Measurements from ENCODE around the gene ADGRE2.

The ADGRE2 gene

DNA sequence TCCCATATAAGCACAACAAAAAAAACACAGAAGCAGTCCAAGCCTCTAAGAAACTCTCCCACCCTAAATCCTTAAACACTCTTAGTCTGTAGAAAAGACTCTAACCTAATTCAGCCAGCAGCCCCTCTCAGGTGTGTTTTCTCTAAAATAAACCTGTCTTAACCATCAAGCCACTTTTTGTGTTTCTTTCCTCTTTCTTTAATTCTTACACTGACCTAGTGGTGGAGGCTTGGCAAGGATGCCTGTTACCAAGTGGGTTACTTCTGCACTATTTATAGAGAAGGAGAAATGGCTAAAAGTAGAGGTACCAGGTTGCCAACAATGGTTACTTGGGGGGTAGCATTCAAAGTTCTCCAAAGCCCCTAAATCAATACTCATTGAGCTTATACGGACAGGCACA lies 44.8 kb downstream of the ADGRE2 start:
- DNase-seq (ENCODE audit: low spot score), result no peak

GRCh38 chr19:14732510-14732909 lies 45.9 kb downstream of the ADGRE2 start:
- no peak for DNase-seq (ENCODE audit: low spot score)

DNA sequence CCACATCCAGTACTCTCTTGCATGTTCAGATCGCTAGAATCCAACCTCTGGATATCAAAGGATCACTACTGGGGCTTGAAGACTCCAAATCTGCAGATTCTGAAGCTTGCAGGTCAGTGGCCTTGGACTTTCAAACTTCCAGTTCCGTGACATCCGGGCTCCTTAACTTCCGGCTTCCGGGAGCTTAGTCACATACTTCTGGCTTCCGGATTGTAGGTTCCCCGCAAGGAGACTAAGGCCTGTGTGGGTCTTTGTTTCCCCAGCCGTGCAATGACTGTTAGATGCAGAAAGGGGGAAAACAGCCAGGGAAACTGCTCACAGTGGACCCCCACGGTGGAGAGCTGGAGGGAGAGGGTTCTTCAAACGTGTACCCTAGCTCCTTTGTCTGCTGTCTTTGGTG lies 47.2 kb downstream of the ADGRE2 start:
- no peak for DNase-seq (ENCODE audit: low spot score)

GRCh38 chr19:14728595-14728994 lies 49.8 kb downstream of the ADGRE2 start:
- no peak for DNase-seq (ENCODE audit: low spot score)

GRCh38 chr19:14722127-14722526 lies 56.2 kb downstream of the ADGRE2 start:
- DNase-seq (ENCODE audit: low spot score), result no peak

DNA sequence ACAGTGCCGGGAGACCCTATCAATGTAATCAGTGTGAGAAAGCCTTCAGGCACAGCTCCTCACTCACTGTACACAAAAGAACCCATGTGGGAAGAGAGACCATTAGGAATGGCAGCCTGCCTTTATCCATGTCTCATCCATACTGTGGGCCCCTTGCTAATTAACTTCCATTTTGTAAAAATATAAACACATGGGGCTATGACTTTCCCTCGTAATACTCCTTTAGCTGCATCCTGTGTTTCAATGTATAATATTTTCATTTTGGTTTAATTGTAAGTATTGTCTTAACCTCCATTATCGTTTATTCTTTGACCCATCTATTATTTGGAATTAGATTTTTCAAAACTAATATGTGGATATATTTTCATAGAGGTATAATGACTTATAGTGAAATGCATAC lies 59.2 kb downstream of the ADGRE2 start:
- DNase-seq (ENCODE audit: low spot score), result no peak

- no peak for DNase-seq (ENCODE audit: low spot score)
Observed at GRCh38 chr19:14718522-14719116, 59.7 kb downstream of the ADGRE2 start.

DNA sequence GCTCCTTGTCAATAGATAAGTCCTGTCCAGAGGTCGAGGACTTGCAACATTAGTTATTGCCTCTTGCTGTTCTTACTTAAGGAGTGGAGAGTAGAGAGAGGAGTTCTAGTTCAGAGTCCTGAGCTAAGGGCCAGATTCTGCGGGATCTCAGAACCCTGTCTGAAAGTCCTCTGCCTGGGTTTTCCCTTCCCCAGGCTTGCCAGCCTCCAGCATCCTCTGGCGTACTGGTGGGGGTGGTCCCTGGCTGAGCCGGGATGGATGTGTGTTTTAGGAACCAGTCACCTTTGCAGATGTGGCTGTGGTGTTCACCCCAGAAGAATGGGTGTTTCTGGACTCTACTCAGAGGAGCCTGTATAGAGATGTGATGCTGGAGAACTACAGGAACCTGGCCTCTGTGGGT lies 62.5 kb downstream of the ADGRE2 start:
- DNase-seq (ENCODE audit: low spot score), result no peak

- no peak for DNase-seq (ENCODE audit: low spot score)
Observed at GRCh38 chr19:14704450-14704849, 73.9 kb downstream of the ADGRE2 start.

DNA sequence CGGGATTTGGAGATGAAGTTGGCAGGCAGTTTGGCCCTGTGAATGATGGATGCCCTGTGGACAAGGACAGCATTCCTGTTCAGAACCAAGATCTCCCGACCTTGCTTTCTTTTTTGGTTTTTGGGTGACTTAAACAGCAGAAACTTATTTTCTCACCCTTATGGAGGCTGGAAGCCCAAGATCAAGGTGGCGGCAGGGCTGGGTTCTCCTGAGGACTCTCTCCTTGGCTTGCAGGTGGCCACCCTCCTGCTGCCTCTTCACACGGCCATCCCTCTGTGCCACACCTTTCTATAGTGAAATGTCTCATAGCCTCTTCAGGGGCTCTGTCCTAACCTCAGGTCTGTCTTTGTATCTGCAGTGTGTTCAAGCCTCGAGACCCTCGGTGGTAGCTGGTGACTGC lies 74.5 kb downstream of the ADGRE2 start:
- DNase-seq (ENCODE audit: low spot score), result no peak

- no peak for DNase-seq (ENCODE audit: low spot score)
Observed at GRCh38 chr19:14700711-14701375, 77.5 kb downstream of the ADGRE2 start.

DNA sequence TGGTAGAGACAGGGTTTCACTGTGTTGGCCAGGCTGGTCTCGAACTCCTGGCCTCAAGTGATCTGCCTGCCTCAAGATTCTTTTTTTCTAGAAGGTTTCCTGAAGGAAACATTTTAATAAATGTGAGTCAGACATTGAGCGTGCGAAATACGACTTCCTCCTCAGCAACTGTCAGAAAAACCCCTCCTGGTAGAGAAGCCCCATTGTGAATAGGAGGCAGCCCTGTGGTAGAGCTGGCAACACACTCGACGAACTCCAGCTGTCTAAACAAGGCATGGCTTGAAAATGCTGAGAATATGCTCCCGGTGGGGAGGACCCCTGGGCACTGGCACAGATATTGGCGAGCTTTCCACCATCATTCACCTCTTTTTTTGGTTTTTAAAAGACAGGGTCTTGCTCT lies 78.7 kb downstream of the ADGRE2 start:
- DNase-seq (ENCODE audit: low spot score), result no peak

- no peak for DNase-seq (ENCODE audit: low spot score)
Observed at GRCh38 chr19:14695471-14695870, 82.9 kb downstream of the ADGRE2 start.

DNA sequence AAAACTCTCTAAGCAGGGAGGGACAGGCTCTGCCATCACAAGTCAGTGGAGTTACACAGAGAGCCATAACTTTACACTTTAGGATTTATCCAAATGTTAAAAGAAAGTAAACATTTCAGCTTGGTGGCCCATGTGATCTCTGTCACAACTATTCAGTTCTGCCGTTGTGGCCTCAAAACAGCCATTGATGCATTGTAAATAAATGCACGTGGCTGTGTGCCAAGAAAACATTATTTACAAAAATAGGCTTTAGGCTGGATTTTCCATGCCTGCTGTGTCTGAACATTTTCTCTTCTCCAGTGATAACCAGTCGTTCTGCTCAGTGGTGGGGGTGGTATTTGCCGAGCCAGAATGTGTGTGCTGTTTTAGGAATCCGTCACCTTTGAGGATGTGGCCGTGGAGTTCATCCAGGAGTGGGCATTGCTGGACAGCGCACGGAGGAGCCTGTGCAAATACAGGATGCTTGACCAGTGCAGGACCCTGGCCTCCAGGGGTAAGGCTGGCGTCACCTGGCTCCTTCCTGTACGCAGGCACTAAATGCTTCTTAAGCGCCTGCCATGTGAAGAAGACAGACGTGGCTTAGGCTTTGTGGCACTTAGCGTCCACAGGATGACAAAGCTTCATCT lies 83.6 kb downstream of the ADGRE2 start:
- DNase-seq (ENCODE audit: low spot score), result no peak

GRCh38 chr19:14689598-14690503 lies 88.5 kb downstream of the ADGRE2 start, which contains the start of gene ZNF333:
Gene ZNF333, plus strand, starts transcription at chr19:14690048. Its CDS starts 3,444 bp downstream, at chr19:14693492.
- peak; percentile 99 for DNase-seq (ENCODE audit: low spot score)

GRCh38 chr19:14686411-14686810 lies 91.9 kb downstream of the ADGRE2 start:
- no peak for DNase-seq (ENCODE audit: low spot score)

GRCh38 chr19:14683439-14683838 lies 94.9 kb downstream of the ADGRE2 start:
- no peak for DNase-seq (ENCODE audit: low spot score)

Measured in GM03348 (cell line).